ENCODE measurements around the gene MAPK12.
"Not testable (repeated sequence)": the region's sequence is repeated elsewhere in the genome, so short reads cannot be mapped to it uniquely, and the experiment has no call there.

Gene MAPK12

DNA sequence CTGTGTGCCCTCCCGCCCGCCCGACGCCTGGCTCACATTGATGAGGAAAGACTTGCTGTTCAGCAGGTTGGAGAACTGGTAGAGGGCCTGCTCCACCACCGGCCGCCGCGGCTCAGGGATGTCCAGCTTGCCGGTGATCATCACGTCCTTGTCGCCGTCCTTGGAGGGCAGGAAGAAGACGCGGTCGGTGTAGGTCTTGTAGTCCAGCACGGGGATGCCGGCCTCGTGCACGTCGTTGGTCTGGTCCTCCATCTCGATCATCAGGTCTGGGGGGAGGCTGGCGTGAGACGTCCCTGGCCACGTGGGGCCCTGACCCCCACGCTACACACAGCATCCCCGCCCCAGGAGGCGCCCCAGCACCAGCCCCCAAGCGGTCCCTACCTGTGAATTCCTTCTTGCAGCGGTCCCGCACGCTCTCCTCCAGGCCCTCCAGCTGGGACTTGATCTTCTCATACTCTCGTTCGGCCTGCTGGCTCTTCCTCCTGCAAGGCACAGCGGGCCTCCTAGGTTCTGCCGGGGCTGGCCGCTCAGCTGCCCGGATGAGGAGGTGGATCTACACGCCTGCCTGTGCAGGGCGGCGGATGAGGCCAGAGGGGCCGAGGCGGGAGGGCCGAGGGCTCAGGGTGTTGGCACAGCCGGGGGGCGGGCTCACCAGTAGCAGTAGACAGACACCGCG, 19.4 kb upstream of the MAPK12 start:
- DNase-seq: no peak

DNA sequence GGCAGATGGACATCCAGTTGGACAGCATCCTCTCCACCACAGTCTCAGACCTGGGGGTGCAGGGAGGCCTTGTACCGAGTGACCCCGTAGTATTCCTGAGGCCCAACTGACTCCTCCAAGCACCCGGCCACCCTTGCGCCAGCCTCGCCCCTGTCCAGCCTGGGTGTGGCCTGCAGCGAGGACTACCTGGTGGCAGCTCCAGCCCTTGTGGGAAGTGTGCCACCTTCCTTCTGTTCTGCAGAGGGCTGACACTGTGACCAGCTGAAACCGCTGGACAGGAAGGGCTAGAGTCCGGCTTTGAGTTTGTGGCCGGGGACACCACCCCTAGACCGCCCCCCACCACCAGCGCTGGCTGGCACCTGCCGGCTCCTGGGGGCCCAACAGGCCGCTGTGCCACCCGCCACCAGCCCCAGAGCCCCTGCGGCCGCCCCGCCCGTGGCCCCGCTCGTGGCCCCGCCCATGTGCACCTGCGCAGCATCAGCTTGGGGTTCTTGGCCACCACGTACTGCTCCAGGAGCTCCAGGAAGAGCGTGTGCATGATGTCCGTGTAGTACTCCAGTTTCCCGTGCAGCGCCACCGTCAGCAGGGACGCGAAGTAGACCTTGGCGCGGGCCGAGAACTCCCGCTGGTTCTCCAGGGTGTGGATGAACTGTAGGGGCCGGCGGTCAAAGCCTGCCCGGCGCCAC, 18.7 kb upstream of the MAPK12 start:
- DNase-seq: no peak

DNA sequence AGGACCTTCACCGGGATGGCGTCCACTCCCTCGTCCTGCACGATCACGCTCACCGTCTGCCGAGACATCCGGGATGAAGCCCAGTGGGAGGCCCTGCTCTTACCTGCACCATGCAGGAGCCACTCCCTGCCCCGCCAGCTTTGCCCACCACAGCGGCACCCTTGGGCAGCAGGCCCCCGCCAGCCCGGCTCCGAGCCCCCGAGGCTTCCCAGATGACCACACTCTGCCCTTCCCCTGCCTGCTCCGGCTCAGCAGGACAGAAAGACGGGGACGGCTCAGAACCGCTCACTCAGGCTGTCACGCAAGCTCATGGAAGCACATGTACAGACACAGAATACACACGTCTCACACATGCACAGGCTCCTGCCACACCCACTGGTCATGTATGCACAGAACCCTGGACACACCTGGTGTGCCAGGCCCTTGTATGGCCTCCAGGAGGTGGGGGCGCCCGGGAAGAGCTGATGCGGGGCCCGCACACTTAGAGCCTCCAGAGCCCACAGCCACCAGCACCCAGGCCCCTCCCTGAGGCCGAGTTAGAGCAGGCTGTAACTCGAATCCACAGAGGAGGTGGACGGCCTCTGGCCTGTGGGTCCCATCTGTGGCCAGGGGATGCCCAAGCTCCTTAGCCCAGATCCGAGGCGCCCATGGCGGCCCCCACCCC, 17.6 kb upstream of the MAPK12 start:
- DNase-seq: no peak

DNA sequence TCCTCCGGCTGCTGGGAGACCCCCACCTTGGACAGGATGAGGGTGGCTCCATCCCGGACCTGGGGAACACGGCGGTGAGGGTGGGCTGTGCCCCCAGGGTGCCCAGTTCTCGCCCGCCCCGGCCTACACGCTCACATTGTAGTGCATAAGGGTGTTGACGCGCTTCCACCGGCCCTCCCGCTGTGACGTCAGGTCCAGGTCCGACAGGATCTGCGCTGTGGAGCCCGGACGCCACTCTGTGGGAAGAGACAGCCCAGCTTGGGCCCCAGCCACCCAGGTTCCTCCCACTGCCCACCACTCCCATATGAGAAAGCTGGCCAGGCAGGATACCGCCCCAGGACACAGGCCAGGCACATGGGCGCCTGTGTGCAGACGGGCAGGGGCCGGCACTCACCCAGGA, 17.0 kb upstream of the MAPK12 start:
- no peak for DNase-seq

DNA sequence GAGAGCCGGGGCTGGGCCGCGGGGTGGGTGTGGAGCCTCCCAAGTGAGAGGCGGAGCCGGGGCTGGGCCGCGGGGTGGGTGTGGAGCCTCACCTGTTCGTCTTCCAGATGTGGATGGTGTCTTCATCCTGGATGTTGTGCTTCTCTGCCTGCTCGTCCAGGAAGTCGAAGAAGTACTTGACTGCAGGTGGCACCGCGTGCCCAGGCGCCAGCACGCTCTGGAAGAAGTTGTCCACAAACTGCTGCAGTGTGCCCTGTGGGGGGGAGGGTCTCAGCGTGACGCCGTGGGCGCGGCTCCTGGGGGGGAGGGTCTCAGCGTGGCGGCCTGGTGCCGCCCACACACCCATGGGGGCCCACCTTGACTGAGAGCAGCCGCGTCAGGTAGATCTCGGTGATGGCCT, 16.3 kb upstream of the MAPK12 start:
- no peak for DNase-seq

DNA sequence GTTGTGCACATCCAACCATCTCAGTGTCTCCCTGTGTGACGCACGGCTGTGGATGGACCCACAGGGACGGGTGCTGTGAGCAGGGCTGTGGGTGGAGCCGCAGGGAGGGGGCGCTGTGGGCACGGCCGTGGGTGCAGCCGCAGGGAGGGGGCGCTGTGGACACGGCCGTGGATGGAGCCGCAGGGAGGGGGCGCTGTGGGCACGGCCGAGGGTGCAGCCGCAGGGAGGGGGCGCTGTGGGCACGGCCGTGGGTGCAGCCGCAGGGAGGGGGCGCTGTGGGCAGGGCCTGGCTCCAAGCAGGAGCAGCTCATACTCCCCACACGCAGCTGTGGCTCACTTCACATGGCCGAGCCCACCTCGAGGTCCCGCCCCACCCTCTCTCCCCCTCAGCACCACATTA, 14.7 kb upstream of the MAPK12 start:
- no peak for DNase-seq

DNA sequence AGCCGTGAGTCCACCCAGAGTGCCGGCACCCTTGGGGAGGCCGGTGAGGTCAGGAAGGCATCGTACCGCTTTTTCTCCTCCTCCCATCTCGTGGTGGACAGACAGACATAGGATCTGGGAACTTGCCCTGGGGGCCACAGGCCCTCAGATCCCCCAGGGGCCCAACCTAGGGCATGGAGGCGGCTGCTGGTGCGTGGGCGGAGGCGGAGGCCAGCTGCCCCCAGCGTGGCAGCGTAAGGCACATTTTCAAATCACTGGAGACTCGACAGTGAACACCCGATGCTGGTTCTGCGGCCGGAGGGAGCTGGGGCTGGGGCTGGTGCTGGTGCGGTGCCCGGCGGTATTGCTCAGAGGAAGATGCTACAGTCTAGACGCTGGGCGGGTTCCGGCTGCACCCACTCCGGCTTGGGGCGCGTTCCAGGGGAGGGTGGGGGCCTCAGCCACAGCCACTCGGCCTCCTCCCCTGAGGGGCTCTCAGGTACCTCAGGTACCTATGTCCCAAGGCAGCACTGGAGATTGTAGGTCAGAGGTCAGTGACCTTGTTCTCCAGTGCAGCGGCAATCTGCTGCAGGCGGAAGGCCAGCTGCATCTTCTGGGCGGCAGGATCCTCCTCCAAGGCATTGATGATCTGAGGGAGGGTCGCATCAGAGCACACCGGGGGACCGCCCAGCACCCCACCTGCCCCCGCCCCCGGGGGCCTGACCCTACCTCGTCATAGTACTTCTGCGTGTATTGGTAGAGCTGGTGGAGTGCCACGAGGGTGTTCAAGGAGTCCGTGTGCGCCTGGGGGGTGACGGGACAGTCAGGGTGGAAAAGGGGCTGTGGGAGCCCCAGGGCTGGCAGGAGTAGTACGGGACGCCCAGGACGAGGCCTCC, 13.9 kb upstream of the MAPK12 start:
- no peak for DNase-seq

DNA sequence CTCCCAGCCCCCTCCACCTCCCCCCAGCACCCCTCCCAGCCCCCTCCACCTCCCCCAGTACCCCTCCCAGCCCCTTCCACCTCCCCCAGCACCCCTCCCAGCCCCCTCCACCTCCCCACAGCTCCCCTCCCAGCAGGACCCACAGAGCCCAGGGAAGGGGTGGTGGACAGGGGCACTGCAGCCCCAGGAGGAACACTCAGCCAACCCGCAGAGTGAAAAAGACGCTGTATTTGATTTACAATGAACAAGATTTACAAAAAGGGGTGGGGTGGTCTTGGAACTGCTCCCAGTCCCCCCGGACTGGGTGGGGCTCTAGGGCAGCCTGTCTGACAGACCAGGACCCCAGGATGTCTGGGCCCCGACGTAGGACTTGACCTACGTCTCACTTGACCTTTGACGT, 13.3 kb upstream of the MAPK12 start:
- DNase-seq: no peak

DNA sequence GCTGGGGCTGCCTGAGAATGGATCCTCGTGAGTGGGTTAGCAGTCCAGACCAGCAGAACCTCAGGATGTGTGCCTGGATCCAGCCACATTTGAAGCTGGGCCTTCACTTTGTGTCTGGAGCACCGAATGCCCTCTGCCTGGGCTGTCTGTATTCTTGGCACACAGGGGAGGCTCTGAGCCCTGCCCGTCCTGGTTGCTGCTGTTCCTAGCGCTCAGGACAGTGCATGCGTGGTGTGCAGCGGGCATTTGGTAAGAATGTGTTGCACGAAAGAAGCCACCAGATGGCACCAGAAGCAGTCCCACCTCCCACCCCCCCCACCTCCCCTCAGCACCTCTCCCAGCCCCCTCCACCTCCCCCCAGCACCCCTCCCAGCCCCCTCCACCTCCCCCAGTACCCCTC, 12.8 kb upstream of the MAPK12 start:
- DNase-seq: peak; percentile 25 to 58

DNA sequence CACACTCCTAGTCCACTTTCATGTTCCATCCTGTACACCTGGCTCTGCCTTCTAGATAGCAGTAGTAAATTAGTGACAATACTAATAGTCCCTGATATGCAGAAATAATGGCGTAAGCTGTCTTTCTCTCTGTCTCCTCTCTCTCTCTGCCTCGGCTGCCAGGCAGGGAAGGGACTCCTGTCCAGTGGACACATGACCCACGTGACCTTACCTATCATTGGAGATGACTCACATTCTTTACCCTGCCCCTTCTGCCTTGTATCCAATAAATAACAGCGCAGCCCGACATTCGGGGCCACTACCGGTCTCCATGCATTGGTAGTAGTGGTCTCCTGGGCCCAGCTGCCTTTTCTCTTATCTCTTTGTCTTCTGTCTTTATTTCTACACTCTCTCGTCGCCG, 12.3 kb upstream of the MAPK12 start:
- not testable (repeated sequence) for DNase-seq

DNA sequence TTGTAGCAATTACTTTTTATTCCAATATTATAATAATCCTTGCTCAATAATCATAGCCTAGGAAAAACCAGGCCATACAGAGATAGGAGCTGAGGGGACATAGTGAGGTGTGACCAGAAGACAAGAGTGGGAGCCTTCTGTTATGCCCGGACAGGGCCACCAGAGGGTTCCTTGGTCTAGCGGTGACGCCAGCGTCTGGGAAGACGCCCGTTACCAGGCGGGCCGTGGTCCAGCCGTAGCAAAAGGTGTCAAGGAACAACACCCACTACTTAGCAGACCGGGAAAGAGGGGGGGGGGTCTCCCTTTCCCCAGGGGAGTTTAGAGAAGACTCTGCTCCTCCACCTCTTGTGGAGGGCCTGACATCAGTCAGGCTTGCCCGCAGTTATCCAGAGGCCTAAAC, 11.9 kb upstream of the MAPK12 start:
- DNase-seq: not testable (repeated sequence)

DNA sequence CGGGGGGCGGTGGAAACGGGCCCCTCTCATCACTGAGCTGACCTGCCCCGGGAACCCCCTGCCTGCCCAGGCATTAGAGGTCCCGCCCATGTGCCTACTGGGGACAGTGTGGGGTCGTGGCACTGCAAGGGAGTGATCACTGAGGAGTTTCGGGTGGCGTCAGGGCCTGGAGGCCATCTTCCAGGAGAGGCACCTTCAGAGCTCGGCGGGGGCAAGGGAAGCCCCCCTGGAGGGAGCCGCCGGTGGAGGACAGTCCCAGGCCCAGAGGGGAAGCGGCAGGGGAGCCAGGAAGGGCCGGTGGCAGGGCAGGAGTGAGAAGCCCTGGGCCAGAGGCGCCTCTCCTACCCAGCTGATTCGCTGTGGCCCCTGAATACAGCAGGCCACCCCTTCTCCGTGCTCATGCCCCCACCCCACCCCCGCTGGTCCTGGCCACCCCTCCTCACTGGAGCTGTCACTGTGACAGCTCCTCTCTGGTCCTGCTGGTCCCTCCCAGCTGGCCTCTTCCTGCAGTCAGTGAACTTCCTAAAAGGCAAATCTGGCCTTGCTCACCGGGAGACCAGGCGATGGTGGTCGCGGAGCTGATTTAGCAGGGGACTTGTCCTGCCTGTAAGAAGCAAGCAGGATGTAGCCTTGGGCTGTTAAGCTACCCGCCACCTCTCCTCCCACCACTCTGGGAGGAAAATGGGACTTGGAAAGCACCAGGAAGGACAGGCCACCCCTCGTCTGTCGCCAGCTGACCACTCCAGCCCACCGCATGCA, 10.7 kb upstream of the MAPK12 start:
- no peak for DNase-seq

DNA sequence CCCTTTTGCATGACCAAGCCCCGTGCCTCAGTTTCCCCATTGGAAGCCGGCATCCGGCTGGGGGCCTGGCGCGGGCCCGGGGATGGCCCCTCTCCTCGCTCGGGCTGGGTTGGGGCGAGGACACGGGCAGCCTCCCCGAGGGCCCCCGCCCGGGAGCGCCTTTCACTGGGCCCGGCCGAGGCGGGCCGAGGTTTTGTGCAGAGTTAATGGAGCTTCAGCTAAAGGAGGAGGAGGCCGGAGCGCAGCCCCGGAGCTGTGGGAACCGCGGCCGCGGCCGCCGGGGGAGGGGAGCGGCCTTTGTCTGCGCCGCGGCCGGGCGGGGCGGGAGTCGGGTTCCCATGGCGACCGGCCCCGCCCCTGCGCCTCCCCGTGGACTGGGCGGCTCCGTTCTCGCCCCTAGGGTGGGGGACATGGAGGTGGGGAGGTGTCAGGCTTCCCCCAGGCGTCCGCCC, 10.1 kb upstream of the MAPK12 start:
- DNase-seq: no peak

DNA sequence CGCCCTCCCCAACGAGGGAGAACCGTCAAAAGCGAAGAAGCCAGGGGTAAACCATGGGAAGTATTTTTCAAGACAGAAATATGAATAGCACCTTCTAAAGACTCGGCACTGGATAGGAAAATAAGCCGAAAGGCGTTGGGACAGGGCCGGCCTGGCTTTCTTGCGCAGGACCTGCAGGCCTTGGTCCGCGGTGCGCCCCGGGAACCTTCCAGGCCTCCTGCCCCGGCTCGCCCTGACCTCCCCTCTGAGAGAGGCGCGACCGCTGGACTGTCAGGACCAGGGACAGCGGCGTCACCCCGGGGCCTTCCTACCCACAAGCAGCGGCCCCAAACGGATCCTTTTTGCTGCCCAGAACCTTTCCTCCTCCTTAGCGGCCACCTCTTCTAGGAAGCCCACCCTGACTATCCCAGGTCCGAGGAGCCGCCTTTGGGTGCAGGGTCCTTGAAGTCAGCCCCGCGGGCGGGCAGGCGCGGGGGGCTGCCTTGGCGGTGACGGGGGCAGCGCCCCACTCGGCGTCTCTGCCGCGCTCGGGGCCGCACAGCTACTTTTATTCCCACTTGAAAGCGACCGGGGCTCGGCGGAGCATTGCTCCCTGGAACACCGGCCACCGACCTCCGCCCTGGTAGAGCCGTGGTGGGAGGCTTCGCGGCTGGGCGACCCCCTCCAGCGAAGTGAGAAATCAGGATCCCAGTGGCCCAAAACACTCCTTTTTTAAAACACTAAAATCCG, 9.3 kb upstream of the MAPK12 start:
- no peak for DNase-seq

DNA sequence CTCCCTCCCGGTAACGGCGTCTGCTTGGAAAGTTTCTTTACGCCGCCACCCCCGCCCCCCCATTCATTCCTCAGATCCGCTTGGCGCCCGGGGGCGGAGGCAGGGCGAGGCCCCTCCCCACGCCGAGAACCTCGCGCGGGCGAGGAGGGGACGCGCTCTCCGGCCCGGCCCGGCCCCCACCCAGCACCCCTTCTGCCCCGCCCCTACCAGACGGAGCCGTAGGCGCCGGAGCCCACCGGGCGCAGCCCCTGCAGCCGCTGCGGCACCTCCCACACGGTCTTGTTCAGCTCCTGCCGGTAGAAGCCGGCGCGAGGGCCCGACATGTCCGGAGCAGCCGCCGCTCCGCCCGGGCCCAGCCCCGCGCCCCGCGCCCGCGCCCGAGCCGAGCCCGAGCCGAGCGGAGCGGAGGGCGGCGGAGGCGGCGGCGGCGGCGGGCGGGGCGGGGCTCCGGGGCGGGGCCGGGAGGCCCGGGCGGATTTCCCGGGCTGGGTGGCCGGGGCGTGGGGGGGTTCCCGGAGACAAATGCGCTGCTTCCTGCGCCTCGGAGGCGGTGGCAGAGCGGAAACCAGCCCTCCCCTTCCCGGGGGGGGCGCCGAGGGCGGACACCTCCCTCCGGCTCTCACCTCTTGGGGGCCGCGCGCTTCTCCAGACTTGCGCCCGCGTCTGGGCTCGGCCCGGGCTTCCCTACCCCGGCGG, 8.6 kb upstream of the MAPK12 start, which contains the start of gene MAPK11:
MAPK11 (minus strand) TSS at position 411 of the 696 bp plus-strand sequence; CDS start at position 323, 88 bp downstream.
- DNase-seq: peak in 1 of 2 experiments; percentile 66

DNA sequence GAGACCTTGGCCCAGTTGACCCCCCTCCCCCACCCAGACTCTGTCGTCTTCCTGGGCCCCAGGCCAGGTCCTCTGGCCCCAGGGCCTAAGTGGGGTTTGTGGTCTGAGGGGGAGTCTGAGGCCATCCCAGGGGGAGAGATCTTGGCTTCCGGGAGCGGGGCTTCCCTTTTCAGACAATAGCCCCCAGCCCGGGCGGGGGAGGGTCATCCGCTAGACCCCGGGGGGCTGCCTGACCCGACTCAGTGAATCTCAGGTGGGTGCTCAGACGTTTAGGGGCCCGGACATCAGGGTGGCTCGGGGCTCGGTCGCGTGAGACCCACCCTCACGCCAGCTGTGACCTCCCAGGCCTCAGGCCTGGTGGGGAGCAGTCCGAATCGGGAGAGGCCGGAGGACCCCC, 8.1 kb upstream of the MAPK12 start:
- DNase-seq: no peak

DNA sequence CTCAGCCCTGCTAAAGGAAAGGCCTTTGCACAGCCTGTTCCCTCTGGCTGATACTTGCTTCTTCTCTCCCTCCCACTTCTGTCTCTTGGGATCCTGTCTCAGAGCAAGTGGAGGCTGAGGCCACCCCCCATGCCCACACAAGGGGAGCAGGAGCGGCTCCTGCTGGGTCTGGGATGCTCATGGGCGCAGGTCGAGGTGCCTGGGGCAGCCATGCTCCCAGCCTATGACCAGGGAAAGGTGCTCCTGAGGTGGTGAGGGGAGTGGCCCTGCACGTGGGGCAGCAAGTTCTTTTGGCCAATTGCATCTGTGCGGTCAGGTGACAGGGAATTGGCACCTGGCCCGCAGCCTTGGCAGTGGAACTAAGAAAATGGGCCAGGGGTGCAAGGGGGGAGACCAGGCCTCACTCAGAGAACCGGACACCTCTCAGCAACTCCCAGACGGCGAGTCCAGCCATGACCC, 7.2 kb upstream of the MAPK12 start:
- DNase-seq: peak; percentile 16 to 53

DNA sequence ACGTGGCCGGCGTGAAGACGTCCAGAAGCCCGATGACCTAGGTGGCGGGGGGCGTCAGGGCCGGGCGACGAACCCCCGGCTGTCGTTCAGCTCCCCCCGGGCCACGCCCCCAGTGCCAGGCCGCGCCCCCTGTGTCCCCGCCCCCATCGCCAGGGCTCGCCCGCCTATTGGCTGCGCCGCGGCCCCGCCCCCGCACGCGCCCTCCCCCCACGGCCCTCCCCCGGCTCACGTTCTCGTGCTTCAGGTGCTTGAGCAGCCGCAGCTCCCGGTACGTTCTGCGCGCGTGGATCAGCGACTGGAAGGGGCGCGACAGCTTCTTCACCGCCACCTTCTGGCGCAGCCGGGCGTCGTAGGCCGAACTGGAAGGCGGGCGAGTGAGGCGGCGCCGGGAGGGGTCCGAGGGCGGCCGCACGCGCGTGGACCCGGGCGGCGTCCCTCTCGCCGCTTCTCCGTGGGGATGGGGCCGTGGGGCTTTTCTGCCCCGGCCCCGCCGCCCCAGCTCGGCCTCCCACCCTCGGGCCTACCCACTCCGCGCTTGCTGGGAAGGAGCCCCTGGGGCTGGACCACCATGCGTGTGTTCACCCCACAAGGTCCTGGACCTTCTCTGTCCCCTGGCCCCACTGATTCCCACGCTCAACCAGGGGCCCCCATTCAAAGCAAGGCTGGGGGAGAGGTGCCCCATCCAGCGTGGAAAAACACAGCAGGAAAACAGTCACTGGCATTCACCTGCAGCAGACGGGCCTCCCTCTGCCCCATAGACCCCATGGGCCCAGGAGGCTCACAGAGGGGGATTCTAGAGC, 6.3 kb upstream of the MAPK12 start:
- DNase-seq: no peak

DNA sequence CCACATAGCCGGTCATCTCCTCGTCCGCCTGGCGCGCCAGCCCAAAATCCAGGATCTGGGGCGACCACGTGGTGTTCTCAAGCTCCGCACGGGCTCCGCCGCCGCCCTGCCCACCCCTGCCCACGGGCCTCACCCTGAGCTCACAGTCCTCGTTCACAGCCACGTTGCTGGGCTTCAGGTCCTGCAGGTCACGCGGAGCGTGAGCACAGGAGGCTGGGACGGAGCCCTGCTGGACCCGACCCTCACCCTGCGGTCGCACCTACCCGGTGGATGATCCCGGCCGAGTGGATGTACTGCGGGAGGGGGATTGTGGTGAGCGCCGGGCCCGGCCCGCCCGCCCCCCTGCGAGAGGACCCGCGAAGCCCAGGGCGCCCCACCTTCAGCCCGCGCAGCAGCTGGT, 5.5 kb upstream of the MAPK12 start:
- no peak for DNase-seq

Measured in NCI-H446 (cell line).